SKM-1 treated with dmso at 0.1 percent for 144 hours (cell line): Measurements from ENCODE around the gene FUOM.
"Not testable (repeated sequence)": the region's sequence is repeated elsewhere in the genome, so short reads cannot be mapped to it uniquely, and the experiment has no call there.

Source experiments
- DNase-seq: peaks from one replicate; lab custom pipeline; 2025; ENCODE audit not compliant: unreplicated experiment; lab: John Stamatoyannopoulos, UW

FUOM gene

GRCh38 chr10:133335246-133336117 is 22.3 kb downstream of the FUOM start:
- DNase-seq = no peak

GRCh38 chr10:133334503-133335245 is 23.1 kb downstream of the FUOM start:
- DNase-seq = no peak

DNA sequence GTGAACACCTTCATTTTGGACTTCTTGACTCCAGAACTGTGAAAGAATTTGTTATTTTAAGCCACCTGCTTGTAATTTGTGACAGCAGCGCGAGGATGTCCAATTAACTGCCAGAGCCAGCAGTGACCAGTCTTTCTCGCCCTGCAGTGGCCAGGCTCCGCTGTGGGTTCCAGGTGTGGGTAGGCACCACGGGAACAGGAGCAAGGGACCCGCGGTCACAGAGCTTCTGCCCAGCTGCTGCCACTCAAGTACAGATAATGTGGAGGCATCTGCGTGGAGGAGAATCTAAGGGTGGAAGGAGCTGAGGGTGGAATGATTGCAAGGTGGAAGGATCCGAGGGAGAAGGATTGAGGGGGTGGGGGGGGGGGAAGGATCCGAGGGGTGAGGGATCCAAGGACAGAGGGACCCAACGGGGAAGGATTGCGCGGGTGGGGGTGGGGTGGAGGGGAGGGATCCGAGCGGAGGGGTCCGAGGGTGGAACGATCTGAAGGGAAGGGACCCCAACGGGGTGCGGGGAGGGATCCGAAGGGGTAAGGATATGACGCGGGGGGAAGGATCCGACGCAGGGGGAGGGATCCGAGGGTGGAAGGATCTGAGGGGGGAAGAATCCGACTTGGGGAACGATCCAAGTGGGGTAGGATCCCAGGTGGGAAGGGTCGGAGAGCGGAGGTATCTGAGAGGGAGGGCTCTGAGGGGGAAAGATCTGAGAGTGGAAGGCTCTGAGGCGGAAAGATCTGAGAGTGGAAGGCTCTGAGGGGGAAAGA is 24.7 kb downstream of the FUOM start:
- DNase-seq = no peak

DNA sequence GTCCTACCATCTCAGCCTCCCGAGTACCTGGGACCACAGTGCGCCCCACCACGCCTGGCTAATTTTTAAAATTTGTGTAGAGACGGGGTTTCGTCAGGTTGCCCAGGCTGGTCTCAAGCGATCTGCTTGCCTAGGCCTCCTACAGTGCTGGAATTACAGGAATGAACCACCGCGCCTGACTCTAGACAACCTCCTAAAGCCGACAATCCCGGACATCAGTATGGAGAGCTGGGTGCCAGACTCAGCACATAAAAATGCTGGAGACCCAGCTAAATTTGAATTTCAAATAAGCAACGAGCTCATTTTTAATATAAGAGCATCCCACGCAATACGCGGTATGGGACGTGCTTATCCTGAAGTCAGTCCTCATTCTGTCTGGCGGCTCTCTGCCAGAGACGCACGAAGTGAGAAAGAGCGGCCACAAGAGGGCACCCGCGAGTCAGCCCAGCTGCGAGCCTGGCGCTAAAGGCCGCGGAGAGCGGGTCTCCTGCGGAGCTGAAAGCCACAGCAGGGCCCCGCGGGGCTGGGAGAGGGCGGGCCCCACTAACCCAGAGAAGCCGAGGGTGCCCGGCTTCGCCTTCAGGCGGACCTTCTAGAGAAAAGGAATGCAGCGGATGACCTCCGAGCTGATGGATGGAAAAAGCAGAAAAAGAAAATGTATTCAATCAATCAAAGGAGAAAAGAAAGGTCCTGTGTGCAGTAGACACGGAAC is 28.2 kb downstream of the FUOM start:
- DNase-seq = peak; percentile 65

GRCh38 chr10:133328358-133329343 is 29.2 kb downstream of the FUOM start:
- no peak for DNase-seq

GRCh38 chr10:133327651-133328357 is 30.0 kb downstream of the FUOM start:
- no peak for DNase-seq

- no peak for DNase-seq
These were observed 30.8 kb downstream of the FUOM start for GRCh38 chr10:133326745-133327650.

DNA sequence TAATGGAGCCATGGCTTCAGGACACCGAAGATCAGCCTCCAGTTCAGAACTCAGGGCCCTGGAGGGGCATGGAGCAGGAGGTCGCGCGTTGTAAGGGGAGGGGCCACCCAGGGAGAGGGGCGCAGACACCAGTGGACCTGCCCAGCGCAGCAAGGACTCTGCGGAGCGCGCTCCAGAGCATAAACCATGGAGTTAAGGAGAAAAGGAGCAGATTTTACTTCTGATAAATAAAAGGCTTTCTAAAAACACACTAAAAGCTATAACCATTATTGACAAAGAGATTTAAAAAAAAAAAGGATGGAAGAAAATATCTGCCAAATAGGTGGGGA is 31.6 kb downstream of the FUOM start:
- DNase-seq = no peak

DNA sequence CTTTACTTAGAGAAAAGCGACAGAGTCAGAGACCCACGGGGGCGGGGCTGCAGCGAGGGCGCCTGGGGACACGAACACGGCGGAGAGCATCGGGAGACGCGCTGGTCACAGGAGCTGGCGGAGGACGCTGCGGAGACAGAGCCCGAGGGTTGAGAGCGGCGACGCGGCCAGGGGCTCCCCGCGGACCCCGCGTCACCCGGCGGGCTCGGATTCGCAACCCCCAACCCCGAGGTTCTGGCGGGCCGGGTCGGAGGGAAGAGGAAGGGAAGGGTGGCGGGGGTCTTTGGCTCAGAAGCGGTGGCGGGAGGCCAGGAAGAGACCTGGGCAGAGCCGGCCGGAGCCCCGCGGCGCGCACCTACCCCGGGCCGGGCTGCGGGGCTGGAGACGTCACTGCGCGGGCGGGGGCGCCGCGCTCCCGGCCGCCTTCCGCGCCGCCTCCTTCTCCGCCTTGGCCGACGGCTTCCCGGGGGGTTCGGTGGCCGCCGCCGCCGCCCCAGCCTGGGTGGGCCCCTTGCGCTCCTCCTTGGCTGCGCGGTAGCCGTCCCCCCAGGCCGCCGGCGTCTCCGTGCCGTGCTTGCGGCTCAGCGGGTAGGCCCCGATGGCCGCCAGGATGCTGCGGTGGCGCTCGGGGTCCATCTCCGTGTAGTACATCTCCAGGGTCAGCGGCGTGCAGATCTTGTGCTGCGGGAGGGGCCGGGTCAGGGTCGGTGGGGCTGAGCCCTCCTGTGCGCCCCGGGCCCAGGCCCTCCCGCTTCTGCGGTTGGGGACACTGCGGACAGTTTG is 32.2 kb downstream of the FUOM start:
- DNase-seq = no peak

GRCh38 chr10:133324857-133325260 is 33.0 kb downstream of the FUOM start:
- DNase-seq = no peak

- DNase-seq = no peak
These were observed 33.5 kb downstream of the FUOM start for GRCh38 chr10:133324198-133324792.

DNA sequence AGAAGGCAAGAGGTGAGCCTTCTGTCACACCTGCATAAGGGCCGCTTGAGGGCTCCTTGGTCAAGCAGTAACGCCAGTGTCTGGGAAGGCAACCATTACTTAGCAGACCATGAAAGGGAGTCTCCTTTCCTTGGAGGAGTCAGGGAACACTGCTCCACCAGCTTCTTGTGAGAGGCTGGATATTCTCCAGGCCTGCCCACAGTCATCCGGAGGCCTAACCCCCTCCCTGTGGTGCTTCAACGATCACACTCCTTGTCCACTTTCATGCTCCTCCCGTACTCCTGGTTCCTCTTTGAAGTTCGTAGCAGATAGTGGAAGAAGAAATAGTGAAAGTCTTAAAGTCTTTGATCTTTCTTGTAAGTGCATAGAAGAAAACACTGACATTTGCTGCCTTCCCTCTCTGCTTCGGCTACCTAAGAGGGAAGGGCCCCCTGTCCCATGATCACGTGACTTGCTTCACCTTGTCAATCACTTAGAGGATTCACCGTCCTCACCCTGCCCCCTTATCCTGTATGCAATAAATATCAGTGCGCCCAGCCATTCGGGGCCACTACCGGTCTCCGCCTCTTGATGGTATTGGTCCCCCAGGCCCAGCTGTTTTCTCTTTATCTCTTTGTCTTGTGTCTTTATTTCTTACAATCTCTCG is 35.6 kb downstream of the FUOM start:
- DNase-seq = not testable (repeated sequence)

DNA sequence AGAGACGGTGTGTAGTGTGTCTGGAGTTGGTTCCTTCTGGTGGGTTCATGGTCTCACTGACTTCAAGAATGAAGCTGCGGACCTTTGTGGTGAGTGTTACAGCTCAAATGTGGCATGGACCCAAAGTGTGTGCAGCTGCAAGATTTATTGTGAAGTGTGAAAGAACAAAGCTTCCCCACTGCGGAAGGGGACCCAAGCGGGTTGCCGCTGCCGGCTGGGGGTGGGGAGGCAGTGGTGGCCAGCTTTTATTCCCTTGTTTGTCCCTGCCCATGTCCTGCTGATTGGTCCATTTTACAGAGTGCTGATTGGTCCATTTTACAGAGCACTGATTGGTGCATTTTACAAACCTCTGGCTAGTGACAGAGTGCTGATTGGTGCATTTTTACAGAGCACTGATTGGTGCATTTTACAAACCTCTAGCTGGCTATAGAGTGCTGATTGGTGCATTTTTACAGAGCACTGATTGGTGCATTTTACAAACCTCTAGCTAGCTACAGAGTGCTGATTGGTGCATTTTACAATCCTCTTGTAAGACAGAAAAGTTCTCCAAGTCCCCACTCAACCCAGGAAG is 36.9 kb downstream of the FUOM start:
- not testable (repeated sequence) for DNase-seq

DNA sequence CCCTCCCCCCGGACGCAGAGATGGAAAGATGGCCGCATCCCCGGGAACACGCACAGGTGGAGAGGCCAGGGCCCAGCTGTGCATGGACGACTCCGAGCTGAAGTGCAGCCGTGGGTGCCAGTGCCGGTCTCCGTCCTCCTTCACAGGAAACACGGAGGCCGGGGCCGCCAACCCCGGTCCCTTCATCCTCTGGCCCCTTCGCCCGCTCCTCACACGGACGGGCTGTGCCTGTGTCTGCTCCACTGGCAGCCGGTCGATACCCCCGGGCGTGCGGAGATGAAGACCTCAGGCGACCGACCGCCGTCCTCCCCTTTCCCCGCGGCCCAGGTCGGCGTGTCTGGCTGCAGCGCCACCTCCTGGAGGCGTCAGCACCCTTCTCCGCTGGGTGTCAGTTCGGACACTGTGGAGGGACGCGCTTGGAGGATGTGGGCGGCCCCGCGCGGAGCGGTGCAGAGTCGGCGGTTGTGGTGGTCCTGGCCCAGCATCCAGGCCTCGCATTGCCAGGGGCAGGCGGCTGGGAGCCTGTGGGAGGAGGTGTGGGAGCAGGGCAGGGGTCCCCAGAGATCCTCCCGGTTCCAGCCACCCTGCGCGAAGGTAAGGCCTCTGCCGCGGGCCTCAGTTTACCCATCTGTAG is 39.2 kb downstream of the FUOM start:
- peak; percentile 38 for DNase-seq

DNA sequence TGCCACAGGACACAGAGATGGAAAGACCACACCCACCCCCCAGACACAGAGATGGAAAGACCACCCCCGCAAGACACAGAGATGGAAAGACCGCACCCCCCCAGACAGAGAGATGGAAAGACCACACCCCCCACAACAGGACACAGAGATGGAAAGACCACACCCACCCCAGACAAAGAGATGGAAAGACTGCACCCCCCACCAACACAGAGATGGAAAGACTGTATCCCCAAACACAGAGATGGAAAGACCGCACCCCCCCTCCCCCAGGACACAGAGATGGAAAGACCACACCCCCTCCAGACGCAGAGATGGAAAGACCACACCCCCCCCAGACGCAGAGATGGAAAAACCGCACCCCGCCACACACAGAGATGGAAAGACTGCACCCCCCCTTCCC is 41.1 kb downstream of the FUOM start:
- no peak for DNase-seq

DNA sequence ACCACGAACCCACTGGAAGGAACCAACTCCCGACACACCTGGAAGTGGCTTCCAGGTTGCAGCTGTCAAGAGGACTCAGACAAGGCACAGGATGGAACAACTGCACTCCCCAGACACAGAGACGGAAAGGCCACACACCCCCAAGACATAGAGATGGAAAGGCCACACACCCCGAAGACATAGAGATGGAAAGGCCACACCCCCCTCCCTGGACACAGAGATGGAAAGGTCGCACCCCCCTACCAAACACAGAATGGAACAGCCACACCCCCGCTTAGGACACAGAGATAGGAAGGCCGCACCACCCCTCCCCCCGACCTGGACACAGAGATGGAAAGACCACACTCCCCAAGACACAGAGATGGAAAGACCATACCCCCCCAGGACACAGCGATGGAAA is 41.6 kb downstream of the FUOM start:
- no peak for DNase-seq
